PC-3 (cell line): Measurements from ENCODE around the gene LBHD2.

ENCODE experiments used
- EZH2 ChIP-seq: fragments of 300-600 bp; sonication (generic); IDR thresholded peaks from one replicate; pipeline ENCODE4 v1.6.1; 2017; ENCODE audit warnings: antibody characterized with exemption, mild to moderate bottlenecking, low read length; ENCODE audit not compliant: unreplicated experiment
- TF ChIP-seq, protein P1 (sequence below): fragments of 300-600 bp; sonication (generic); conservative IDR thresholded peaks from 2 replicates; pipeline ENCODE4 v1.5.1; 2017; ENCODE audit warnings: antibody characterized with exemption, low read depth, mild to moderate bottlenecking, low read length

DNA sequence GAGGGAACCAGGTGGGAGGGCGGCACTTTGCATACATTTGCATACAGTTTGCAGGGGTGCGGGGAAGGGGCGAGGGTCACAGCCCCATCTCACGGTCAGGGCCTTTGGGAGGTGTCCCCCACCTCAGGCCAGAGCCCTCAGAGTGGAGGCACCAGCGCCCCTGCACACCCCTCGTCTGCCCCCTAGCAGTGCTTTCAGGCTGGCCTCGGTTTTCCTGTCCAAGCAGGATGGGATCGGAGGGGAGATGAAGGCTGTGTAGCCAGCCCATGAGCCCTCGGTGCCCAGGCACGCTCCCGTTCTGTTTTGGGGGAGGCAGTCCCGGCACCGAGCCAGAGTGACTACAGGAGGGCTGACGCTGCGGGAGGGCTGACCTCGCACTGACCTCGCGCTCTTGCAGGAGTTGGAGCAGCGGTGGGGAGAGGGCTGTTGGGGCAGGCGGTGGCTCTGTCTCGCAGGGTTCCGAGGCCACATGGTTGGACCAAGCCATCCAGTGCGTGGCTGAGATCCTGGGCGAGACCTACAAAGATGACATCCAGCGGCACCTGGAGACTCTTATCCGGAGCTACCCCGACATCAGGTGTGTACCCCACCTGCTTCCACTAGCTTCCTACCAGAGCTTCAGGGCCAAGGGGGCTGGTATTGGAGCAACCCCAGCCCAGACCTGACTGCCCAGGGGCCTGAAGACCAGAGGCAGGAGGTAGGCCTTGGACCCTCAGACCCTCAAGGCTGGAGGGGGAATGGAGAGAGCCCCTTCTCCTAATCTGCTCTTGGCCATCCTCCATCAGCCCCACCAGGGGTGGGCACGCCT is 24.1 kb downstream of the LBHD2 start:
- TF ChIP-seq, protein P1, sequence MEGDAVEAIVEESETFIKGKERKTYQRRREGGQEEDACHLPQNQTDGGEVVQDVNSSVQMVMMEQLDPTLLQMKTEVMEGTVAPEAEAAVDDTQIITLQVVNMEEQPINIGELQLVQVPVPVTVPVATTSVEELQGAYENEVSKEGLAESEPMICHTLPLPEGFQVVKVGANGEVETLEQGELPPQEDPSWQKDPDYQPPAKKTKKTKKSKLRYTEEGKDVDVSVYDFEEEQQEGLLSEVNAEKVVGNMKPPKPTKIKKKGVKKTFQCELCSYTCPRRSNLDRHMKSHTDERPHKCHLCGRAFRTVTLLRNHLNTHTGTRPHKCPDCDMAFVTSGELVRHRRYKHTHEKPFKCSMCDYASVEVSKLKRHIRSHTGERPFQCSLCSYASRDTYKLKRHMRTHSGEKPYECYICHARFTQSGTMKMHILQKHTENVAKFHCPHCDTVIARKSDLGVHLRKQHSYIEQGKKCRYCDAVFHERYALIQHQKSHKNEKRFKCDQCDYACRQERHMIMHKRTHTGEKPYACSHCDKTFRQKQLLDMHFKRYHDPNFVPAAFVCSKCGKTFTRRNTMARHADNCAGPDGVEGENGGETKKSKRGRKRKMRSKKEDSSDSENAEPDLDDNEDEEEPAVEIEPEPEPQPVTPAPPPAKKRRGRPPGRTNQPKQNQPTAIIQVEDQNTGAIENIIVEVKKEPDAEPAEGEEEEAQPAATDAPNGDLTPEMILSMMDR = no peak
- TF ChIP-seq EZH2 = no peak
